CD4-positive, alpha-beta T cell (primary cell): ENCODE results near the gene PLIN1. TPM values are rescaled to one million over a fixed set of nuclear protein-coding genes. Genes with fewer than 3 reads are reported as not detected.

ENCODE experiments used
- ATAC-seq: fragments of 200-7000 bp; cut with Tn5 transposase; one replicate; pipeline ENCODE4 v1.10.0; 2022; ENCODE audit warnings: mild to moderate bottlenecking; ENCODE audit not compliant: poor library complexity
- CTCF ChIA-PET: fragments of 350-600 bp; sonication (Branson Sonifier 250); formaldehyde crosslinking; loops from one replicate; lab custom pipeline; 2021; ENCODE audit warnings: antibody characterized with exemption, inconsistent platforms; lab: Charles Lee
- POLR2A ChIA-PET: fragments of 350-600 bp; sonication (Branson Sonifier 250); formaldehyde crosslinking; loops from one replicate; lab custom pipeline; 2021; ENCODE audit warnings: antibody characterized with exemption, inconsistent platforms; lab: Charles Lee
- DNase-seq, 14 experiments: peaks; one replicate each; pipeline ENCODE4 v3.0.0-alpha.2; 2013 to 2020; ENCODE audit warnings: mixed read lengths in 2 of 14
- H3K27ac ChIP-seq, 2 donors: one replicate each; pipeline versions ENCODE4 v1.5.1 to v1.7.0; 2013; ENCODE audit warnings: low read length in 2 of 2, low read depth in 1 of 2, mild to moderate bottlenecking in 1 of 2
- H3K27me3 ChIP-seq, 2 experiments: 1 replicate in 1 of 2; 2 replicates in 1 of 2; pipeline versions ENCODE4 v1.6.1 to v1.7.0; 2013; ENCODE audit warnings: low read length in 2 of 2, control low read depth in 1 of 2, mild to moderate bottlenecking in 1 of 2, moderate library complexity in 1 of 2; ENCODE audit not compliant: insufficient read depth in 2 of 2, control insufficient read depth in 1 of 2
- H3K36me3 ChIP-seq: one replicate; pipeline ENCODE4 v1.6.1; 2013; ENCODE audit warnings: low read length, control low read depth; ENCODE audit not compliant: insufficient read depth
- H3K4me1 ChIP-seq: one replicate; pipeline ENCODE4 v1.6.1; 2013; ENCODE audit warnings: low read length, control low read depth; ENCODE audit not compliant: insufficient read depth
- H3K4me3 ChIP-seq: one replicate; pipeline ENCODE4 v1.5.1; 2013; ENCODE audit warnings: mild to moderate bottlenecking, low read length, moderate library complexity
- H3K9me3 ChIP-seq, 2 experiments: 1 replicate in 1 of 2; 2 replicates in 1 of 2; pipeline versions ENCODE4 v1.6.1 to v1.7.0; 2013; ENCODE audit warnings: low read length in 2 of 2, mild to moderate bottlenecking in 2 of 2, control low read depth in 1 of 2, moderate library complexity in 1 of 2; ENCODE audit not compliant: control insufficient read depth in 1 of 2, insufficient read depth in 1 of 2
- H3K27ac Mint-ChIP-seq: one replicate; pipeline ENCODE4 v1.8.0; 2020; ENCODE audit warnings: mixed read lengths
- H3K27me3 Mint-ChIP-seq: one replicate; pipeline ENCODE4 v1.8.0; 2021; ENCODE audit warnings: mixed read lengths
- H3K36me3 Mint-ChIP-seq: one replicate; pipeline ENCODE4 v1.8.0; 2021; ENCODE audit warnings: low read depth, mixed read lengths
- H3K4me1 Mint-ChIP-seq: one replicate; pipeline ENCODE4 v1.8.0; 2021; ENCODE audit warnings: low read depth, mixed read lengths
- H3K4me3 Mint-ChIP-seq: one replicate; pipeline ENCODE4 v1.8.0; 2020; ENCODE audit warnings: mild to moderate bottlenecking, mixed read lengths
- H3K9me3 Mint-ChIP-seq: one replicate; pipeline ENCODE4 v1.8.0; 2020; ENCODE audit warnings: mixed read lengths
- intact Hi-C, 2 experiments: fragments of 100-400 bp; cut with DNase I in 1 of 2; cut with micrococcal nuclease in 1 of 2; formaldehyde crosslinking; loops; one replicate each; pipeline versions ENCODE4 v1.15.1 to v1.9.0; 2023 to 2025; cut with DNase I, micrococcal nuclease
- total RNA-seq, 174 experiments: library from RNA in 2 of 174; stranded (reverse) in 2 of 174; gene quantifications; one replicate each; pipeline ENCODE4 v1.2.3 and lab custom pipeline; 2021 to 2026
- TF ChIP-seq, protein P1 (sequence below): fragments of 200-600 bp; IDR thresholded peaks from one replicate; pipeline ENCODE4 v1.8.0; 2022; ENCODE audit warnings: antibody characterized with exemption, mild to moderate bottlenecking

Gene PLIN1
- total RNA-seq, 2 experiments from 2014 or later, result 0.08 to 0.22 TPM

GRCh38 chr15:89707577-89707976, 28.4 kb upstream of the PLIN1 start:
- H3K27me3 ChIP-seq, result no peaks in the 10 kb centered on the region
- DNase-seq (no peak), ATAC-seq (no peak)
- no peaks in the 10 kb centered on the region for H3K9me3 ChIP-seq
- intact Hi-C loops, result no loop called here
- H3K4me3 ChIP-seq, result no peak overlapping the region
- no peak overlapping the region for H3K27ac ChIP-seq
- POLR2A ChIA-PET, result no interaction called here
- H3K27ac Mint-ChIP-seq, result no peak overlapping the region
- TF ChIP-seq, protein P1, sequence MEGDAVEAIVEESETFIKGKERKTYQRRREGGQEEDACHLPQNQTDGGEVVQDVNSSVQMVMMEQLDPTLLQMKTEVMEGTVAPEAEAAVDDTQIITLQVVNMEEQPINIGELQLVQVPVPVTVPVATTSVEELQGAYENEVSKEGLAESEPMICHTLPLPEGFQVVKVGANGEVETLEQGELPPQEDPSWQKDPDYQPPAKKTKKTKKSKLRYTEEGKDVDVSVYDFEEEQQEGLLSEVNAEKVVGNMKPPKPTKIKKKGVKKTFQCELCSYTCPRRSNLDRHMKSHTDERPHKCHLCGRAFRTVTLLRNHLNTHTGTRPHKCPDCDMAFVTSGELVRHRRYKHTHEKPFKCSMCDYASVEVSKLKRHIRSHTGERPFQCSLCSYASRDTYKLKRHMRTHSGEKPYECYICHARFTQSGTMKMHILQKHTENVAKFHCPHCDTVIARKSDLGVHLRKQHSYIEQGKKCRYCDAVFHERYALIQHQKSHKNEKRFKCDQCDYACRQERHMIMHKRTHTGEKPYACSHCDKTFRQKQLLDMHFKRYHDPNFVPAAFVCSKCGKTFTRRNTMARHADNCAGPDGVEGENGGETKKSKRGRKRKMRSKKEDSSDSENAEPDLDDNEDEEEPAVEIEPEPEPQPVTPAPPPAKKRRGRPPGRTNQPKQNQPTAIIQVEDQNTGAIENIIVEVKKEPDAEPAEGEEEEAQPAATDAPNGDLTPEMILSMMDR, result no peak
- peaks cover 22% of the 10 kb centered on the region for H3K27me3 Mint-ChIP-seq
- H3K36me3 Mint-ChIP-seq, result no peaks in the 10 kb centered on the region
- H3K9me3 Mint-ChIP-seq, result no peaks in the 10 kb centered on the region
- no peaks in the 10 kb centered on the region for H3K36me3 ChIP-seq
- H3K4me3 Mint-ChIP-seq, result no peak overlapping the region
- CTCF ChIA-PET, result no interaction called here
- H3K4me1 ChIP-seq, result no peaks in the 10 kb centered on the region
- H3K4me1 Mint-ChIP-seq, result no peaks in the 10 kb centered on the region

DNA sequence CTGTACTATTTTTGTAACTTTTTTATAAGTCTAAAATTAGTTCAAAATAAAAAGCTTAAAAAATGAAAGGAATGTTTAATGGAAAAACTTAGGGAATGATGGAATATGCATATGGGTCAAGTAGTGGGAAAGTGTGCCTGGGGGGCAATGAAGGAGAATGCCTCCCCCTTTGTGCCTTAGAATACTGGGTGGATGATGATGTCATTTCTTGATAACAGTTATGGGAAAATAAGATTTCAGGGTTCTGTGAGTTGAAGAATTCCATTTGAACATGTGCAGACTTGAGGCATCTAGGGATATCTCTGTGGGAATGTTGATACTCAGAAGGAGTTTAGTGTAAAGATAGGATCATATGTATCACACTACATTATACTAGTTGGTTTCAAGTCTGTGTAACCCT, 25.2 kb upstream of the PLIN1 start:
- no peaks in the 10 kb centered on the region for H3K36me3 Mint-ChIP-seq
- ATAC-seq (no peak), DNase-seq (no peak)
- no peaks in the 10 kb centered on the region for H3K36me3 ChIP-seq
- no peak overlapping the region for H3K27ac Mint-ChIP-seq
- H3K4me1 ChIP-seq, result no peaks in the 10 kb centered on the region
- H3K4me3 ChIP-seq, result no peak overlapping the region
- H3K4me3 Mint-ChIP-seq, result no peak overlapping the region
- H3K27me3 Mint-ChIP-seq, result peaks cover 42% of the 10 kb centered on the region
- TF ChIP-seq, protein P1, result no peak
- intact Hi-C loops, result no loop called here
- H3K9me3 ChIP-seq, result no peaks in the 10 kb centered on the region
- CTCF ChIA-PET, result no interaction called here
- no peak overlapping the region for H3K27ac ChIP-seq
- H3K4me1 Mint-ChIP-seq, result no peaks in the 10 kb centered on the region
- POLR2A ChIA-PET, result no interaction called here
- peaks cover 0 to 8% of the 10 kb centered on the region in 2 experiments for H3K27me3 ChIP-seq
- H3K9me3 Mint-ChIP-seq, result no peaks in the 10 kb centered on the region

- no peak for ATAC-seq
- no peak overlapping the region for H3K27ac Mint-ChIP-seq
- POLR2A ChIA-PET, result no interaction called here
- H3K27me3 Mint-ChIP-seq, result peaks cover 21% of the 10 kb centered on the region
- intact Hi-C loops, result loop anchor here in 1 of 2 experiments (10.0 kb wide), 1 partner anchor 360 kb away; the partner anchor contains the start of gene POLG
- no peaks in the 10 kb centered on the region for H3K36me3 Mint-ChIP-seq
- no peak overlapping the region for H3K4me3 Mint-ChIP-seq
- TF ChIP-seq, protein P1, result no peak
- no peaks in the 10 kb centered on the region for H3K9me3 Mint-ChIP-seq
- H3K27me3 ChIP-seq, result no peaks in the 10 kb centered on the region
- CTCF ChIA-PET, result no interaction called here
- H3K36me3 ChIP-seq, result no peaks in the 10 kb centered on the region
- no peaks in the 10 kb centered on the region for H3K9me3 ChIP-seq
- H3K4me3 ChIP-seq, result no peak overlapping the region
- no peak for DNase-seq
- H3K4me1 ChIP-seq, result peaks cover 10% of the 10 kb centered on the region
- H3K27ac ChIP-seq, result no peak overlapping the region
- H3K4me1 Mint-ChIP-seq, result peaks cover 6% of the 10 kb centered on the region
Observed at GRCh38 chr15:89695198-89695597, 16.0 kb upstream of the PLIN1 start.
